Measurements from ENCODE around the gene MMP7.

- TF ChIP-seq CTCF (IDR thresholded peaks at IDR 0.05) (no peak), POLR2A (IDR thresholded peaks at IDR 0.05) (no peak)
Observed at GRCh38 chr11:102520514-102520913, 10.0 kb downstream of the MMP7 start.

Data from right lobe of liver (tissue), 4 donors.